ENCODE results near the gene IFNK. TPM values are rescaled to one million over a fixed set of nuclear protein-coding genes. Genes with fewer than 3 reads are reported as not detected.

The IFNK gene
- total RNA-seq, 1 experiment from 2014 or later = not detected

GRCh38 chr9:27538647-27539046 is 14.6 kb downstream of the IFNK start:
- DNase-seq (ENCODE audit: low spot score) = no peak

- DNase-seq (ENCODE audit: low spot score) = no peak
Observed at GRCh38 chr9:27539479-27540441, 15.7 kb downstream of the IFNK start.

GRCh38 chr9:27540502-27540901 is 16.4 kb downstream of the IFNK start:
- no peak for DNase-seq (ENCODE audit: low spot score)

- no peak for DNase-seq (ENCODE audit: low spot score)
Observed at GRCh38 chr9:27541740-27542139, 17.6 kb downstream of the IFNK start.

- no peak for DNase-seq (ENCODE audit: low spot score)
Observed at GRCh38 chr9:27542508-27542907, 18.4 kb downstream of the IFNK start.

GRCh38 chr9:27545471-27545870 is 21.4 kb downstream of the IFNK start:
- no peak for DNase-seq (ENCODE audit: low spot score)

DNA sequence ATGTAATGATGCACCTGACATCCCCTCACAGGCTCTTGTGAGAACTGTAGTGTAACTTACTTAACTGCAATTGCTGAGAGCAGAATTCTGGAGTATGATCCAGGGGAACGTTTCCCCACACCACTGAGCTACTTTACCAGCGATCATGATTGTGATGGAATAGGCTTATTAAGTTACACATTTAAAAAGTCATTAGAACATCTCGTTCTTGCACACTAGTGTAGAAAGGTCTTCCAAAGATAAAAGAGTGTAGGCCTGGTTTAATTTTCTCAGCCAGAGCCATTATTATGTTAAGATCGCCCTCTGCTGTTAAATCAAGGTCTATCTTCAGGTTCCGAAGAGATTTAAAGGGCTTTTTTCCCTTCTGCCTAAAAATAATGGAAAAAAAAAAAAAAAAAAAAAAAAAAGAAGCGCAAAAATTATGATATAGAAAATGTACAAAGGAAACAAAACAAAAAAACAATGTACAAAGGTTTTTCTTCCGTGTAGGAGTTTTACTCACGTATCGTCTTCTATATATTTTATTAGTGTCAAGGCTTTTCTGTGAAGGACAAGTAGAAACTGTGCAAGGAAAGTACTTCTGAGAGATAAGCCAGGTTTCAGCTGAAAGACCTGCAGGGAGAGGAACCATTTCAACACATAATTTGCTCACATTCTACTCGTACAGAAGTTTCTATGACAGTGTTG is 24.1 kb downstream of the IFNK start:
- no peak for DNase-seq (ENCODE audit: low spot score)

GRCh38 chr9:27549196-27549755 is 25.2 kb downstream of the IFNK start:
- no peak for DNase-seq (ENCODE audit: low spot score)

DNA sequence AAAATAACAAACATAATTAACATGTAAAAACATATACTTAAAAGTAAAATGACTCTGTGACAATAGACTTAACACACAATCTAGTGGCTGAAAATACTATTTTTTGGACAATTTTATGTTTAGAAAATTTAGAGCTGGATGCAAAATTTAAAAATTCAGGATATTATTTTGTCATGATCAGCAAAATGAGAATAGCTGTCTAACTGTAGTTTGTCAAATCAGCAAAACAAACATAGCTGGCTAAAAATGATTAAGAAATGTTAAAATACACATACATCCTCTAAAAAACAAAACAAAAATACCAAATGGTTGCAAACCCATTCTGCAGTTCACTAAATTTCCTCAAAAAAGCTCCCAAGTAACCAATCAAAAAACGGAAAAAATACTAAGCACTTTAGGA is 30.6 kb downstream of the IFNK start:
- no peak for DNase-seq (ENCODE audit: low spot score)

GRCh38 chr9:27556470-27556869 is 32.4 kb downstream of the IFNK start:
- no peak for DNase-seq (ENCODE audit: low spot score)

DNA sequence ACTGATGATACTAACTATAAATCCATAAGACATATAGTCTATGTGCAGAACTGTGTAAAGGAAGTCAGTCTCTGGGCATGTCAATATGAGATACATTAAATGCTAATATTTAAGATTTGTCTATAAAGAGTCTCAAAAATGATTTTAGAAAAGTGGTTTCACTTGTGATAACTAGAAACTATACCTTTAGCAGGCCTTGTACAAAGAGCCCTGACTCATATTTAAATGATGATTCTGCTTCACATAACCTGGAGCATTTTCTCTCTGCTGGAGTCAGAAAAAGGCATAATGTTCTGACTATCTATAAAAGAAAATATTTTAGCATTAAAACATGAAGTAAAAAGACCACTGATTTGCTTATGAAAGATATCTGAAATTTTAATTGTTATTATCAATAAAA is 34.2 kb downstream of the IFNK start:
- DNase-seq (ENCODE audit: low spot score) = no peak

DNA sequence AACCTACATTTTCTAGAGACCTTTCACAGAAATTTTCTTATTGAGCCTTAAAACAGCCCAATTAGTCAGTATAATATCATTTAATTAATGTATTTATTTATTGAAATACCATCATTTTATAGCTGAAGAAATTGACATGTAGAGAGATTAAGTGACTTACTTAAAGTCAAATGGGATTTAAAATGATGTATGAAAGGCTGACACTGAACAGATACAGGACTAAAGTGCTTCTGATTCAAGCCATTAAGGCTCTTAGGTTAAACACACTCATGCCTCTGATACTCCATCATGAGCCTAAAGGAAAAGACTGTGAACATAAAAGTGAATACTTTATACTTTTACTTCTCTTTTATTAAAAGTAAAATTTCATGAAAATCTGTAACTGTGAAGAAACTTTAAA is 36.4 kb downstream of the IFNK start:
- no peak for DNase-seq (ENCODE audit: low spot score)

DNA sequence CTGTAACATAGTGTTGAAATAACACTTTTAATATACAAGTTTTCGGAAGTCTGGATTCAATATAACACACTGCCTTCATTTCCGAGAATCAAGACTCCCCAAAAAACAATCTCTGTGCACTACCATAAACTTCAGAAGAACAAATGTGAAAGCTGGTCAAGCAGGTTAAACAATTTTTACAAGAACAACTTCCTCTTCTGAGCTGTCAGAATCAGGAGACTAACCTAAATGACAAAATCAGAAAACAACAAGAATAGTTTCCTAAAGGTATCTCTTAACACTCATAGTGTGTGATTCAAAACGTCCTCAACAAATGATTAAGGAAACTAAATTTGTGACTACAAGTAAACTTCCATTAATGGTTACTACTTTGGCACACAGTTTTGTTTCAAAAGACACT is 37.6 kb downstream of the IFNK start:
- DNase-seq (ENCODE audit: low spot score) = no peak

DNA sequence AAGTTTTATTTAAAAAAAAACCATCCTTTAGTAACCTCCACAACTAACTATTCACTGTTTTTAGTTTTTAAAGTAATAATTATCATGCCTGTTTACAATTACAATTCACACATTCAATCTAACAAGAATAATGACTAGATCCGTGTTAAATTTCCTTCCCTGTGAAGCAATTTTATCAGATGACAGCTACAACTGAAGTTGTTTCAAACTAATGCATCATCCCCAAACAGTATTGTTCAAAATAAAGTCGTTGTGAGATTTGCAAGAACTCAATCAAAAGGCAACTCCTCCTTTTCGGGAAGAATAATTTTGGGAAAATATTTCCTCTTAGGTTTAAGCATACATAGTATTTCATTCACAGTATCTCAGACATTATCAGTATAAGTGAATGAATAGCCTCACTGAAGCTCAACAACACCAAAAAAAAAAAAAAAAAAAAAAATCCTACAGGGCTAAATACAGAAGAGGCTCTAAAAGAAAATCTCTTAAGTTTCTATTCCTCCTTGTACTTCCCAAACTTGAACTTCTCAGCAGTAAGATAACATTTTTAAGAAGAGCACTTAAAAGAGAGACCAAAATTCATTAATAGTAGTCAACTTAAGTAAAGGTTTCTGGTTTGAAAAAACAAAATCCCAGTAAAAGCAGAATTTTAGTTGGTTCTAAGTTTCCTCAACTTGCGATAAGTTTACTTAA is 39.8 kb downstream of the IFNK start:
- no peak for DNase-seq (ENCODE audit: low spot score)

GRCh38 chr9:27564670-27565069 is 40.6 kb downstream of the IFNK start:
- DNase-seq (ENCODE audit: low spot score) = no peak

DNA sequence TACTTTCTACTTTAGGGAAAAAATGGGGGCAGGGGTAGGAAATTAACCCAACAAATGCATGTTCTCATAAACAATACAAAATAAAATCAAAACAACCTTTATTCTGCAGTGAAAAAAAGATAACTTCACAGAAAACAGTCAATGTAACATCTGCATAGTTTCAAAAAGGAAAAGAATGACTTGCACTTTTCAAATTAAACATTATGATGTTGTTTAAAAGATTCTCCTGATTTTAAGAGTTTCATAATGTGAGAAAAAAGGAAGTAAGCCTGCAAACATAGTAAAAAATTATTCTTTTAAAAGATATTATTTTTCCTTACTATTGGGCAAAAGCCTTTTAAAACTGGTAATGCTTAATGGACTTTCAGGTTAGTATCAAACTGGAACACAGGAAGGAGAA is 41.6 kb downstream of the IFNK start:
- no peak for DNase-seq (ENCODE audit: low spot score)

DNA sequence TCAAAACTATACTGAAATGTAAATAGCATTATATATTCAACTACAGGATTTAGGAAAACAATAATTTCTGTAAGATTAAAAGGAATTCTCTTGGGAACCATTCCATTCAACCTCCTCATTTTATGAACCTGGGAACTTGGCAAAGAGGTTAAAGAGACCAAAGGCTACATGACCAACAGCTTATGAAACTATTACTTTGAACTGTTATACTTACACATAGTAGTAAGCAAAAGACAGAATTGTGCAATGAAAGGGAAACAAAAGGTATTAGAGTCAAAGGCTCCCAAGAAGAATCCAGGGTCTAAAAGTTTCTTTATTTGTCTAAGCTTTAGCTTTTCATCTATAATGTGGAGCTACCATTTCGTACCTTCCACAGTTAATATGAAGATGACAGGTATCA is 42.0 kb downstream of the IFNK start:
- DNase-seq (ENCODE audit: low spot score) = no peak

DNA sequence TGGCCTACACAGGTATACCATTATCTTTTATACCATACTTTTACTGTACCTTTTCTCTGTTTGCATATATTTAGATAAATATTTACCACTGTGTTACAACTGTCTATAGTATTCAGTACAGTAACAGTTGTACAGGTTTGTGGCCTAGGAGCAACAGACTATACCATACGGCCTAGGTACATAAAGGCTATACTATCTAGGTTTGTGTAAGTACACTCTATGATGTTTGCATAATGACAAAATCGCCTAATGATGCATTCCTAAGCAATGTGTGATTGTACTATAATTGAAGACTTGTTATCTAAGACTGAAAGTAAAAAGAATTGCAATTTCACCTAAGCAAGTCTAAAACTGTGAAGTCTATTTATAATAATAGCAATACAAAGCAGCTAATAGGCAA is 45.3 kb downstream of the IFNK start:
- DNase-seq (ENCODE audit: low spot score) = no peak

- DNase-seq (ENCODE audit: low spot score) = no peak
Observed at GRCh38 chr9:27571011-27571410, 46.9 kb downstream of the IFNK start.

DNA sequence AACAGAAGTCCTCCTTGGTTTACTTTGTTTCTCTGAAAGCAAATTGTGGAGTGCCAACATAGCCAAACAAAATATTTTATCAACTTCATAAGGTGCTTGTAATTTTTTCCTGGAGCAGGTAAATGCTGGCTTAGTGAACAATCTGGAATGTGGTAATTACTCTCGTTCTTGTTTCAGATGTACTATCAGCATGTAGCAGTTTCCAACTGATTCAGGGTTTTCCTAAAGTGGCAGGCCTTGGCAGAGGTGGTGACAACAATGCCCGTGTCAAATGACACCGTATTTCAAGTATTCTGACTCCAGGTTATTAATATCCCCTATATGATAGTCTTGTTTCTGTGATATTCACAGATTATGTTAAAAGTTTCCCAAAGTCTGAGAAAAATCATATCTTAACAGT is 48.0 kb downstream of the IFNK start:
- no peak for DNase-seq (ENCODE audit: low spot score)

GRCh38 chr9:27572566-27572917 is 48.5 kb downstream of the IFNK start:
- DNase-seq (ENCODE audit: low spot score) = peak; percentile 44

DNA sequence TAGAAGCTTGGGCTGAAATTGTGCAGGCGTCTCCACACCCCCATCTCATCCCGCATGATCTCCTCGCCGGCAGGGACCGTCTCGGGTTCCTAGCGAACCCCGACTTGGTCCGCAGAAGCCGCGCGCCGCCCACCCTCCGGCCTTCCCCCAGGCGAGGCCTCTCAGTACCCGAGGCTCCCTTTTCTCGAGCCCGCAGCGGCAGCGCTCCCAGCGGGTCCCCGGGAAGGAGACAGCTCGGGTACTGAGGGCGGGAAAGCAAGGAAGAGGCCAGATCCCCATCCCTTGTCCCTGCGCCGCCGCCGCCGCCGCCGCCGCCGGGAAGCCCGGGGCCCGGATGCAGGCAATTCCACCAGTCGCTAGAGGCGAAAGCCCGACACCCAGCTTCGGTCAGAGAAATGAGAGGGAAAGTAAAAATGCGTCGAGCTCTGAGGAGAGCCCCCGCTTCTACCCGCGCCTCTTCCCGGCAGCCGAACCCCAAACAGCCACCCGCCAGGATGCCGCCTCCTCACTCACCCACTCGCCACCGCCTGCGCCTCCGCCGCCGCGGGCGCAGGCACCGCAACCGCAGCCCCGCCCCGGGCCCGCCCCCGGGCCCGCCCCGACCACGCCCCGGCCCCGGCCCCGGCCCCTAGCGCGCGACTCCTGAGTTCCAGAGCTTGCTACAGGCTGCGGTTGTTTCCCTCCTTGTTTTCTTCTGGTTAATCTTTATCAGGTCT is 49.0 kb downstream of the IFNK start, which contains the start of gene C9orf72:
TSS of gene C9orf72 (minus strand) at position 564 of the 716 bp plus-strand sequence. CDS start 6,361 bp downstream, outside the sequence.
- peak; percentile 41 for DNase-seq (ENCODE audit: low spot score)

All from A172 (cell line).